HG03025 (cell line): ENCODE data around the gene TTC24.

Experiments used
- ATAC-seq: cut with Tn5 transposase; IDR thresholded peaks from one replicate; pipeline ENCODE4 v1.9.1; 2021; ENCODE audit warnings: mild to moderate bottlenecking, moderate library complexity; ENCODE audit not compliant: unreplicated experiment, low FRiP score

Gene TTC24

DNA sequence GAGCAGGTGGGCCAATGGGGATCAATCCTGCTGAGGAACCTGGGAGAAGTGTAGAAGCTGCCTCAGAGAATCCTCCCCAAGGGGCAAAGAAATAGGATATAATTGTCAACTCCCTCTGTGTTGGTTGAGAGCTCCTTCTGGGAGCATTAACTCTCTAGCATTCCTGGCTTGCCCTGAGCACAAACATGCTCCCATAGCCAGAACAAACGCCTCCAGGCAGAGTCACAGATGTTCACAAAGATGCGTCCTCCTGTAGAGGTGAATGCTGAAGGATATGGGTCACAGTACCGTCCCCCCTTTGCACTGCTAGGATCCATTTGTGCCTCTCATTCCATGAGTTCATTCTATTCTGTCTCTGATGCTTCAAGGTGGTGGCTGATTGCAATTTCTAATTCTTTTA lies 52.8 kb downstream of the TTC24 start:
- no peak for ATAC-seq
